Ishikawa (cell line): ENCODE measurements around the gene C6orf15.

Experiments used
- CEBPB ChIP-seq: IDR thresholded peaks from 2 replicates; pipeline ENCODE4 v1.6.1; 2012
- CREB1 ChIP-seq: IDR thresholded peaks from 2 replicates; pipeline ENCODE4 v1.6.1; 2012; ENCODE audit warnings: low read depth
- EGR1 ChIP-seq: IDR thresholded peaks from 2 replicates; pipeline ENCODE4 v1.6.1; 2012
- EP300 ChIP-seq: IDR thresholded peaks from 2 replicates; pipeline ENCODE4 v1.6.1; 2012; ENCODE audit warnings: borderline replicate concordance
- FOXM1 ChIP-seq: IDR thresholded peaks from 2 replicates; pipeline ENCODE4 v1.6.1; 2012; ENCODE audit warnings: low read depth, borderline replicate concordance
- NFIC ChIP-seq: IDR thresholded peaks from 2 replicates; pipeline ENCODE4 v1.6.1; 2012
- RAD21 ChIP-seq: IDR thresholded peaks from 2 replicates; pipeline ENCODE4 v1.6.1; 2012; ENCODE audit warnings: low read depth
- TAF1 ChIP-seq: IDR thresholded peaks from 2 replicates; pipeline ENCODE4 v1.6.1; 2012; ENCODE audit warnings: low read depth, mild to moderate bottlenecking
- TCF12 ChIP-seq: IDR thresholded peaks from 2 replicates; pipeline ENCODE4 v1.6.1; 2012; ENCODE audit warnings: low read depth
- TEAD4 ChIP-seq: IDR thresholded peaks from 2 replicates; pipeline ENCODE4 v1.6.1; 2012
- YY1 ChIP-seq: IDR thresholded peaks from 2 replicates; pipeline ENCODE4 v1.6.1; 2012; ENCODE audit warnings: low read depth
- ZBTB7A ChIP-seq: IDR thresholded peaks from 2 replicates; pipeline ENCODE4 v1.6.1; 2012; ENCODE audit warnings: low read depth
- TF ChIP-seq, protein P1 (sequence below): IDR thresholded peaks from 2 replicates; pipeline ENCODE4 v1.6.1; 2012
- TF ChIP-seq, protein P2 (sequence below): IDR thresholded peaks from 2 replicates; pipeline ENCODE4 v1.6.1; 2012
- TF ChIP-seq, protein P3 (sequence below): IDR thresholded peaks from 2 replicates; pipeline ENCODE4 v1.6.1; 2012; ENCODE audit warnings: low read depth, mild to moderate bottlenecking

Gene C6orf15

DNA sequence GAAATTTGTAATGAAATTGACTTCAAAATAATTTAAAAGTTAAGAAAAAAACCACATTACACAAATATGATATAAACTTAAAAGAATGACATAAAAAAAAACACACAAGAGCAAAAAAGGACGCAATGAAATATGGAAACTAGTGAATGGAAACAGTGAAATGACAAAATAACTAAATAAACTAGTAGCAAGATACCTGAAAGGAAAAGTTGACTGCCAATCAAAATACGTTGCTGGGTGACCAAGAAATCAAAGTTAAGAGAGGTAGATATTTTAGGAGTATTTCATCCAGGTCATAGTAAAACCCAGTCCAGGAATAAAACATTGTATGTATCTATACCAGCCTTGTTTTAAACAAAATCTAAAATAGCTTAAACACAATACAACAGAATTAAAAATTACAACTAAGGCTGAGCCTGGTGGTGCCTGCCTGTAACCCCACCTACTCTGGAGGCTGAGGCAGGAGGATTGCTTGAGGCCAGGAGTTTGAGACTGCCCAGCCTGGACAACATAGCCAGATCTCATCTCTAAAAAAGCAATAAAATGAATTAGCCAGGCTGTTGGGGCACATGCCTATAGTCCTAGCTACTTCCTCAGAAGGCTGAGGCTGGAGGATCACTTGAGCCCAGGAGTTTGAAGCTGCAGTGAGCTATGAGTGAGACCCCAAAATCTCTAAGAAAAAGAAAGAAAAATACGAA, 22.0 kb downstream of the C6orf15 start:
- no peak for TF ChIP-seq TEAD4

DNA sequence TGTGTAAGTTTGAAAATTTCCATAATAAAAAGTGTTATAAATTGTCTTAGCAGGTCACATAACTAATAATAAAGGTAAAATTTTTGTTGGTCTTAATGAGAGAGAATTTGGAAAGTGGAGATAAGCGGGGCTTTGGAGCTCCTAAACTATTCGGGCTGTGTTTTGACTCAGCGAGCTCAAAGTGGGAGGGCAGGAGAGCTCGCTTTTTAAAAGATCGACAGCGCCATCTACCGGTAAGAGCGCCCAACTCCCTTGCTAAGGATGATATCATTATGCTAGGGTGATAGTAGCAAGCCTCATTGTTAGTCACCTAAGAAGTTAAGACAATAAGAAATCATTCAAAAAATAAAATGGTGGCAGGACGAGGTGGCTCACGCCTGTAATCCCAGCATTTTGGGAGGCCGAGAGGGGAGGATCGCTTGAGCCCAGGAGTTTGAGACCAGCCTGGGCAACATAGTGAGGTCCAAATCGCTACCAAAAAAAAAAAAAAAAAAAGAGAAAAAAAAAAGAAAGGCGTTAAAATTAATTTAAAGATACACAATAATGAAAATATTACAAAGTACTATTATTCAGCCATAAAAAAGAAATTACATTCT, 24.8 kb downstream of the C6orf15 start:
- TF ChIP-seq, protein P1, sequence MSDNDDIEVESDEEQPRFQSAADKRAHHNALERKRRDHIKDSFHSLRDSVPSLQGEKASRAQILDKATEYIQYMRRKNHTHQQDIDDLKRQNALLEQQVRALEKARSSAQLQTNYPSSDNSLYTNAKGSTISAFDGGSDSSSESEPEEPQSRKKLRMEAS: no peak
- no peak for TF ChIP-seq YY1
- TF ChIP-seq NFIC: no peak
- TF ChIP-seq RAD21: peak; percentile 80

DNA sequence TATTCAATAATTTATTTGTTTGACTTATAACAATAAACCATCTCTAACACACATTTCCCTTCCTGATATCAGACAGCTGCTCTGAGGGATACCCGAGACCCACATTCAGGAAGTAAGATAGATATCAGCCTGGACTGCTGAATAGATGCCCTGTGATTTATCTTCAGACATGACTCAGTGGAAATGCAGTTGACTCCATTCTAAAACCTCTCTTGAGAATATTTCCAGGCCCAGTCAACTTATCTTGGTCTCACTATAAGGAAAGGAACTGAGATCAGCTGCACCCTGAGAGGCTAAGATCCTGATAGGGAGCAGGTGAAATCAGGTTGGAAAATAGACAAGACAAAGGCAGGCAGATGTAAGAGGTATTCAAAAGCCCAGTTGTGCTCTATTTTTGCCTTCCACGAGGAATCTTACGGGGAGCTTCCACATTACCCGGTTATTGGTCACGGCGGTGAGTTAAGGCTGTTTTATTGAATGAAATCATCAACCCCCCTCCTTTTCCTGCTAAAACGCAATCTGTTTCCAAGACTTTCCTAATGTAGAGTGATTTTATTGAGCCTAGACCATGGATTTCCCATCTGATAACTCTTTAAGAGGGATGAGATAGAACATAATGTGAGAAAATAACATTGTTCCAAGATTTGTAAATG, 25.5 kb downstream of the C6orf15 start:
- TF ChIP-seq NFIC (no peak), YY1 (no peak), TCF12 (no peak), ZBTB7A (no peak), CEBPB (no peak), CREB1 (no peak), RAD21 (no peak), EGR1 (no peak), TEAD4 (no peak), EP300 (no peak), TAF1 (no peak), FOXM1 (no peak)
- TF ChIP-seq, protein P2, sequence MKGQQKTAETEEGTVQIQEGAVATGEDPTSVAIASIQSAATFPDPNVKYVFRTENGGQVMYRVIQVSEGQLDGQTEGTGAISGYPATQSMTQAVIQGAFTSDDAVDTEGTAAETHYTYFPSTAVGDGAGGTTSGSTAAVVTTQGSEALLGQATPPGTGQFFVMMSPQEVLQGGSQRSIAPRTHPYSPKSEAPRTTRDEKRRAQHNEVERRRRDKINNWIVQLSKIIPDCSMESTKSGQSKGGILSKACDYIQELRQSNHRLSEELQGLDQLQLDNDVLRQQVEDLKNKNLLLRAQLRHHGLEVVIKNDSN: no peak
- TF ChIP-seq, protein P1: no peak
- TF ChIP-seq, protein P3, sequence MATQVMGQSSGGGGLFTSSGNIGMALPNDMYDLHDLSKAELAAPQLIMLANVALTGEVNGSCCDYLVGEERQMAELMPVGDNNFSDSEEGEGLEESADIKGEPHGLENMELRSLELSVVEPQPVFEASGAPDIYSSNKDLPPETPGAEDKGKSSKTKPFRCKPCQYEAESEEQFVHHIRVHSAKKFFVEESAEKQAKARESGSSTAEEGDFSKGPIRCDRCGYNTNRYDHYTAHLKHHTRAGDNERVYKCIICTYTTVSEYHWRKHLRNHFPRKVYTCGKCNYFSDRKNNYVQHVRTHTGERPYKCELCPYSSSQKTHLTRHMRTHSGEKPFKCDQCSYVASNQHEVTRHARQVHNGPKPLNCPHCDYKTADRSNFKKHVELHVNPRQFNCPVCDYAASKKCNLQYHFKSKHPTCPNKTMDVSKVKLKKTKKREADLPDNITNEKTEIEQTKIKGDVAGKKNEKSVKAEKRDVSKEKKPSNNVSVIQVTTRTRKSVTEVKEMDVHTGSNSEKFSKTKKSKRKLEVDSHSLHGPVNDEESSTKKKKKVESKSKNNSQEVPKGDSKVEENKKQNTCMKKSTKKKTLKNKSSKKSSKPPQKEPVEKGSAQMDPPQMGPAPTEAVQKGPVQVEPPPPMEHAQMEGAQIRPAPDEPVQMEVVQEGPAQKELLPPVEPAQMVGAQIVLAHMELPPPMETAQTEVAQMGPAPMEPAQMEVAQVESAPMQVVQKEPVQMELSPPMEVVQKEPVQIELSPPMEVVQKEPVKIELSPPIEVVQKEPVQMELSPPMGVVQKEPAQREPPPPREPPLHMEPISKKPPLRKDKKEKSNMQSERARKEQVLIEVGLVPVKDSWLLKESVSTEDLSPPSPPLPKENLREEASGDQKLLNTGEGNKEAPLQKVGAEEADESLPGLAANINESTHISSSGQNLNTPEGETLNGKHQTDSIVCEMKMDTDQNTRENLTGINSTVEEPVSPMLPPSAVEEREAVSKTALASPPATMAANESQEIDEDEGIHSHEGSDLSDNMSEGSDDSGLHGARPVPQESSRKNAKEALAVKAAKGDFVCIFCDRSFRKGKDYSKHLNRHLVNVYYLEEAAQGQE: no peak

DNA sequence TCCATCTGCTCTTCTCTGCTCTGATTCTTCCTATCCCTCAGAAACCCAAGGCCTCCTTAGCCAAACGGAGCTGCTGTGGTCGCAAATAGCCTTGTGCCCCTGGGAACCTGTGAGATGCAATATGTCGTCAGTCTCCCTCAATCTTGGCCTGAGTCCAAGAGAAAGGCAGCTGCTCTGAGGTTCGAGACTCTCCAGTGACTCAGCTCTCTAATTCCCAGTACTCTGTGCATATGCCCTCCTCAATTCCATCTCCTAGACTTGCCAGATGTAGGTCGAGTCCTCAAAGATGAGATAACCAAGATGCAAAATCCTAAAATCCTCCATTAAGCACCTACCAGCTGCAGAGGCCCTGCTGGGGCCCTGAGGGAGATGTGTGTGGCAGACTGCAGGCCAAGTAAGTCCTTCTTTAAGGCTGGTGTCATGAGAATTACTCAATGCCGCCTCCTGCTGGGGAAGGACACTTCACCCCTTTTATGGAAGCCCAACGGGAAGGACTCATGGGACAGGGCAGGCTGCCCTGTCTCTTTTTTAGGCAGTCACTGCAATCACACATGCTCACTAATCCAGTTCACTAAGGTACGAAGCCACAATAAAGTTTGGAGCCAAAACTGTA, 28.5 kb downstream of the C6orf15 start:
- TF ChIP-seq NFIC (peak; percentile 13; the same call in 1 of the 2 replicates), TEAD4 (no peak), TCF12 (no peak), YY1 (no peak), RAD21 (0 out of 2 replicates have a peak, but pooled peaks have one; percentile 12), FOXM1 (no peak), CREB1 (no peak), TAF1 (no peak), CEBPB (no peak), ZBTB7A (no peak), EP300 (no peak)
- TF ChIP-seq, protein P3: no peak
- TF ChIP-seq, protein P1: no peak
- TF ChIP-seq, protein P2: no peak

DNA sequence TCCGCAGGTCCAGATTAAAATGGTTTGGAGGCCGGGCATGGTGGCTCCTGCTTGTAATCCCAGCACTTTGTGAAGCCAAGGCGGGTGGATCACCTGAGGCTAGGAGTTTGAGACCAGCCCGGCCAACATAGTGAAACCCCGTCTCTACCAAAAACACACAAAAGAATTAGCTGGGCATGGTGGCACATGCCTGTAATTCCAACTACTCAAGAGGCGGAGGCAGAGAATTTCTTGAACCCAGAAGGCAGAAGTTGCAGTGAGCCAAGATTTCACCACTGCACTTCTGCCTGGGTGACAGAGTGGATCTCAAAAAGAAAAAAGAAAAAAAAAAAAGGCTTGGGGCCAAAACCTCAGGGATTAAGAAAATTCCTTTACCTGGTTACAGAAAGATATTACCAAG, 30.5 kb downstream of the C6orf15 start:
- no peak for TF ChIP-seq TAF1
- TF ChIP-seq, protein P2: no peak
- no peak for TF ChIP-seq TCF12
- no peak for TF ChIP-seq ZBTB7A
- TF ChIP-seq, protein P1: no peak
- TF ChIP-seq NFIC: no peak
- no peak for TF ChIP-seq TEAD4
- TF ChIP-seq, protein P3: no peak
- TF ChIP-seq CREB1: no peak
- no peak for TF ChIP-seq EGR1
- no peak for TF ChIP-seq CEBPB
- no peak for TF ChIP-seq YY1
- no peak for TF ChIP-seq EP300
